Glomerular visceral epithelial cell (primary cell): ENCODE results near the gene STK39.

Experiments used
- DNase-seq: peaks from one replicate; pipeline ENCODE4 v3.0.0-alpha.2; 2016; ENCODE audit errors: extremely low spot score

Gene STK39

GRCh38 chr2:168159754-168160585 is 87.4 kb downstream of the STK39 start:
- no peak for DNase-seq

GRCh38 chr2:168158586-168158985 is 88.8 kb downstream of the STK39 start:
- no peak for DNase-seq

- DNase-seq: no peak
These were observed 89.5 kb downstream of the STK39 start for GRCh38 chr2:168157926-168158325.

GRCh38 chr2:168157070-168157469 is 90.3 kb downstream of the STK39 start:
- DNase-seq: no peak

GRCh38 chr2:168156661-168157060 is 90.7 kb downstream of the STK39 start:
- peak; percentile 30 for DNase-seq

GRCh38 chr2:168155680-168156079 is 91.7 kb downstream of the STK39 start:
- DNase-seq: no peak

- no peak for DNase-seq
These were observed 92.3 kb downstream of the STK39 start for GRCh38 chr2:168155046-168155445.

- DNase-seq: no peak
These were observed 94.4 kb downstream of the STK39 start for GRCh38 chr2:168152902-168153530.

GRCh38 chr2:168149986-168150385 is 97.4 kb downstream of the STK39 start:
- DNase-seq: no peak

- no peak for DNase-seq
These were observed 98.0 kb downstream of the STK39 start for GRCh38 chr2:168149150-168149974.

GRCh38 chr2:168147830-168148794 is 99.3 kb downstream of the STK39 start:
- no peak for DNase-seq

GRCh38 chr2:168146892-168147810 is 100.2 kb downstream of the STK39 start:
- DNase-seq: no peak

- DNase-seq: no peak
These were observed 101.7 kb downstream of the STK39 start for GRCh38 chr2:168145426-168146310.

- no peak for DNase-seq
These were observed 102.4 kb downstream of the STK39 start for GRCh38 chr2:168145011-168145410.

GRCh38 chr2:168143813-168144212 is 103.6 kb downstream of the STK39 start:
- DNase-seq: no peak

GRCh38 chr2:168140892-168141291 is 106.5 kb downstream of the STK39 start:
- DNase-seq: no peak

GRCh38 chr2:168139852-168140251 is 107.5 kb downstream of the STK39 start:
- DNase-seq: no peak

- DNase-seq: no peak
These were observed 108.5 kb downstream of the STK39 start for GRCh38 chr2:168138901-168139300.

GRCh38 chr2:168138374-168138773 is 109.0 kb downstream of the STK39 start:
- DNase-seq: no peak
